GM21529 (cell line): Measurements from ENCODE around the gene ZNF157.

Source experiments
- ATAC-seq: cut with Tn5 transposase; IDR thresholded peaks from one replicate; pipeline ENCODE4 v1.9.1; 2021; ENCODE audit not compliant: unreplicated experiment

Gene ZNF157

GRCh38 chrX:47446431-47446830 is 76.1 kb downstream of the ZNF157 start:
- no peak for ATAC-seq

DNA sequence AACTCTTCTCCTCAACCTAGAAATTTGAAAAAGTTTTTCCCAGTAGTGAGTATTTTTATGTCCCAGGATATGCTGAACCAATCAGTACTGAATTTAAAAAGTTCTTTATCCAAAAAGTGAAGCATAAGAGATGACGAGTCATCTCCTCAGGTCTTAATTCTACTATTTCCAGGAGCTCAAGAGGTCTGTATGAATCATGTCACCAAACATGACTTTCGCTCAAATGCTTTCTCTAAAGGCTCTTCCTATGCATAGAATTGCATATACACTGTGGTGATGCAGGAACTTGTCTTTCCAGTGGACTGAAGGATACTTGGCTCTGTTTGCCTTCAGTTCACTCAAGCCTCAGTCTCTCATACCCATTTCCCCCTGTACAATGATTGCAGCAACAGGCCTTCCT is 76.6 kb downstream of the ZNF157 start:
- ATAC-seq: no peak

DNA sequence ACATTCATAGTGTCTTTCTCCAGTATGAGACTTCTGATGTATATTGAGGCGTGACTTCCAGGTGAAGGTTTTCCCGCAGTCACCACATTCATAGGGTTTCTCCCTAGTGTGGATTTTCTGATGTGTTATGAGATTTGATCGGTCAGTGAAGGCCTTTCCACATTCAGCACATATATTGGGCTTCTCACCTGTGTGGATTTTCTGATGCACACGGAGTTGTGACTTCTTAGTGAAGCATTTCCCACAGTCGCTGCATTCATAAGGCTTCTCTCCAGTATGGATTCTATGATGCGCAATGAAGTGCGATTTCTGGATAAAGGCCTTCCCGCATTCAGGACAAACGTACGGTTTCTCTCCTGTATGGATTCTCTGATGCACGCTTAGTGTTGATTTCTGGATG is 77.2 kb downstream of the ZNF157 start:
- ATAC-seq: no peak

GRCh38 chrX:47448165-47448806 is 77.9 kb downstream of the ZNF157 start:
- no peak for ATAC-seq

DNA sequence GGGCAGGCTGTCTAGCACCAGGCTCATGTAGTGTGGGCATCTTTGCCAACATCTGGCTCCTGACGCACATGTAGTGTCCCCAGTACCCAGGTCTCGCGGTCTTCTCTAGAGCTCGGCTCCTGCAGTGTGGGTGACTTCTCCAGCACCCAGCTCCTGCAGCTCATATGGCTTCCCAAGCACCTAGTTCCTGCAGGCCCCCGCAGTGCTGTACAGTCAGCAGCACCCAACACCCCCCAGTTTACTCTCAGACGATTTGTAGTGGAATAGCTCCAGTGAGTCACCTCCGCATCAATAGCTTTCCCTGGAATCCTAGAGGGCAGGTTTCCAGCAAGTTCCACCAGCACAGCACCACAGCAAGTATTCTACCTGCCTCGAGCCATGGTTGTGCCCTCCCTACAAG is 81.7 kb downstream of the ZNF157 start:
- no peak for ATAC-seq

DNA sequence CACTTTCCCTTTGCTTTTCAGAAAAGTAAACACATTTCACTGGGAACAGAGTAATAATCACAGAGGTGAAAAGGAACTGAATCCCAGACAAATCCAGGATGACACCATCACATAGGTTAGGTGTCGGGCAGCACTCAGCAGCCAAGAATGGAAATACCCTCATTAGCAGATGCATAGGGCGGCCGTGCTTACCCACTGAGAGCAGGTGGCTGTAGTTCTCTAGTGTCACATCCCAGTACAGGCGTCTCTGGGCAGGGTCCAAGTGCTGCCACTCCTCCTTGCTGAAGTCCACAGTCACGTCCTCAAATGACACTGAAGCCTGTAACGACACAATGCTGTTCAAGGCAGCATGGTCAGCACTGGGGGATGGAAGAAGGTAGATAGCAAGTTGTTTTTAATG is 85.7 kb downstream of the ZNF157 start:
- no peak for ATAC-seq

DNA sequence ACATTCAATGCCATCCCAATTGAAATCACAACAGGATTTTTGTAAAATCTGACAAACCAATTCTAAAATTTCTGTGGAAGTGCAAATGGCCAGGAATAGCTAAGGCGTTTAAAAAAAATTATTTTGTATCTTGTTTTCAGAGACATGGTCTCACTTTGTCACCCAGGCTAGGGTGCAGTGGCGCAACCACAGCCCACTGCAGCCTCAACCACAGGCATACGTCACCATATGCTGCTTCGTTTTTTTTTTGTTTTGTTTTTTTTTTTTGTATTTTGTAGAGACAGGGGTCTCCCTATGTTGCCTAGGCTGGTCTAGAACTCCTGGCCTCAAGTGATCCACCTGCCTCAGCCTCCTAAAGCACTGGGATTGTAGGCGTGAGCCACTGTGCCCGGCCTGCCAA is 88.2 kb downstream of the ZNF157 start:
- no peak for ATAC-seq

DNA sequence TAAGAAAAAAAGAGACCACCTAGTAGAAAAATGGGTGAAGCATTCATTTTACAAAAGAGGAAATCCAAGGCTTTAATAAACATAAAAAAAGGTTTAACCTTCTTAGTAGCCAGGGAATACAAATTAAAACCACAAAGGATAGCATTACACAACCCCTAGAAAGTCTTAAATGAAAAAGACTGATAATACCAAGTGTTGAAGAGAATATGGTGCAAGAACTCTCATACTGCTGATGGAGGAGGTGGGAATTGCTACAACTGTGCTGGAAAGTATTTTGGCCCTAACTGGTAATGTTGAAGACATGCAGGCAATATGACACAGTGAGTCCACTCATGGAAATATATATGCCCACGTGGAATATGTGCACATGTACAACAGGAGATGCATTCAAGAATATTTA is 90.2 kb downstream of the ZNF157 start:
- ATAC-seq: no peak
